Raji (cell line): ENCODE data around the gene CYSLTR2.

Source experiments
- POLR2A ChIP-seq: IDR thresholded peaks from 2 replicates; pipeline ENCODE4 v1.6.1; 2011; ENCODE audit warnings: low read depth, low read length, control low read depth; ENCODE audit not compliant: insufficient read depth

CYSLTR2 gene

GRCh38 chr13:48653472-48653939, at the start of gene CYSLTR2:
CYSLTR2 (plus strand) TSS chr13:48653929; CDS start chr13:48706818, 52,889 bp downstream.
- no peak for TF ChIP-seq POLR2A

- TF ChIP-seq POLR2A: no peak
Measured at GRCh38 chr13:48615049-48615448, 38.7 kb upstream of the CYSLTR2 start.

GRCh38 chr13:48618937-48619336, 34.8 kb upstream of the CYSLTR2 start:
- no peak for TF ChIP-seq POLR2A

- no peak for TF ChIP-seq POLR2A
Measured at GRCh38 chr13:48621056-48621455, 32.7 kb upstream of the CYSLTR2 start.

GRCh38 chr13:48624016-48624415, 29.7 kb upstream of the CYSLTR2 start:
- TF ChIP-seq POLR2A: no peak

- no peak for TF ChIP-seq POLR2A
Measured at GRCh38 chr13:48624858-48625257, 28.9 kb upstream of the CYSLTR2 start.

- no peak for TF ChIP-seq POLR2A
Measured at GRCh38 chr13:48625413-48626076, 28.2 kb upstream of the CYSLTR2 start.

- no peak for TF ChIP-seq POLR2A
Measured at GRCh38 chr13:48626077-48626449, 27.7 kb upstream of the CYSLTR2 start.

- TF ChIP-seq POLR2A: no peak
Measured at GRCh38 chr13:48626726-48627451, 26.8 kb upstream of the CYSLTR2 start.

- TF ChIP-seq POLR2A: no peak
Measured at GRCh38 chr13:48629277-48629676, 24.5 kb upstream of the CYSLTR2 start.

- no peak for TF ChIP-seq POLR2A
Measured at GRCh38 chr13:48630291-48630690, 23.4 kb upstream of the CYSLTR2 start.

GRCh38 chr13:48630773-48631172, 23.0 kb upstream of the CYSLTR2 start:
- no peak for TF ChIP-seq POLR2A

GRCh38 chr13:48631441-48631840, 22.3 kb upstream of the CYSLTR2 start:
- no peak for TF ChIP-seq POLR2A

GRCh38 chr13:48633700-48634099, 20.0 kb upstream of the CYSLTR2 start:
- no peak for TF ChIP-seq POLR2A

- TF ChIP-seq POLR2A: no peak
Measured at GRCh38 chr13:48634636-48635035, 19.1 kb upstream of the CYSLTR2 start.

GRCh38 chr13:48635478-48635877, 18.3 kb upstream of the CYSLTR2 start:
- TF ChIP-seq POLR2A: no peak

- no peak for TF ChIP-seq POLR2A
Measured at GRCh38 chr13:48636550-48636949, 17.2 kb upstream of the CYSLTR2 start.

- no peak for TF ChIP-seq POLR2A
Measured at GRCh38 chr13:48637601-48638000, 16.1 kb upstream of the CYSLTR2 start.
